Measurements from ENCODE around the gene SPAG16. TPM values are rescaled to one million over a fixed set of nuclear protein-coding genes. Genes with fewer than 3 reads are reported as not detected.
"Not testable (repeated sequence)": the region's sequence is repeated elsewhere in the genome, so short reads cannot be mapped to it uniquely, and the experiment has no call there.

Gene SPAG16
- total RNA-seq, 1 donor from 2014 or later, result 60.7 TPM

- peak; percentile 5 for DNase-seq (ENCODE audit: low read depth)
Measured at GRCh38 chr2:213691351-213691750, 407.1 kb downstream of the SPAG16 start.

GRCh38 chr2:213696442-213696841 lies 412.2 kb downstream of the SPAG16 start:
- no peak for DNase-seq (ENCODE audit: low read depth)

DNA sequence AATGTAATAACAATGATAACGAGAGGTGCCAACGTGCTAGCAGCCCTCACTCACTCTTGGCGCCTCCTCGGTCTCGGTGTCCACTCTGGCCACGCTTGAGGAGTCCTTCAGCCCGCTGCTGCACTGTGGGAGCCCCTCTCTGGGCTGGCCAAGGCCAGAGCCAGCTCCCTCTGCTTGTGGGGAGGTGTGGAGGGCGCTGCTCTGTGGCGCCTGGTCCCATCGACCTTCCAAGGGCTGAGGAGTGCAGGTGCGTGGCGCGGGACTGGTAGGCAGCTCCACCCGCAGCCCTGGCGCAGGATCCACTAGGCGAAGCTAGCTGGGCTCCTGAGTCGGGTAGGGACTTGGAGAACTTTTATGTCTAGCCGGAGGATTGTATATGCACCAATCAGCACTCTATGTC lies 417.1 kb downstream of the SPAG16 start:
- not testable (repeated sequence) for DNase-seq (ENCODE audit: low read depth)

- DNase-seq (ENCODE audit: low read depth), result no peak
Measured at GRCh38 chr2:213703406-213704098, 419.3 kb downstream of the SPAG16 start.

DNA sequence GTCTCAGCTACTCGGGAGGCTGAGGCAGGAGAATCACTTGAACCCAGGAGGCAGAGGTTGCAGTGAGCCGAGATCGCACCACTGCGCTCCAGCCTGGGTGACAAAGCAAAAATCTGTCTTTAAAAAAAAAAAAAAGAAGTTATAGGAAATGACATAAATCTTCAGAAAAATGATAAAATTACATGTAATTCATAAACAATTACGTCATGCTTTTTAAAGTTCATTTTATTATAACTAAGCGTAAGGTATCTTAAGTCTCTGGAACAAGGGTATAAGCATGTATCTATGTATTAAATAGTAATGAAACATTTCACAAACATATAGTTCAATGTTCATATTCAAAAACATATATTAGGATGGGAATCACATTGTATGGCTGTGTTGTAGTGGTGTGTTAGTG lies 425.9 kb downstream of the SPAG16 start:
- no peak for DNase-seq (ENCODE audit: low read depth)

GRCh38 chr2:213718411-213718810 lies 434.1 kb downstream of the SPAG16 start:
- not testable (repeated sequence) for DNase-seq (ENCODE audit: low read depth)

DNA sequence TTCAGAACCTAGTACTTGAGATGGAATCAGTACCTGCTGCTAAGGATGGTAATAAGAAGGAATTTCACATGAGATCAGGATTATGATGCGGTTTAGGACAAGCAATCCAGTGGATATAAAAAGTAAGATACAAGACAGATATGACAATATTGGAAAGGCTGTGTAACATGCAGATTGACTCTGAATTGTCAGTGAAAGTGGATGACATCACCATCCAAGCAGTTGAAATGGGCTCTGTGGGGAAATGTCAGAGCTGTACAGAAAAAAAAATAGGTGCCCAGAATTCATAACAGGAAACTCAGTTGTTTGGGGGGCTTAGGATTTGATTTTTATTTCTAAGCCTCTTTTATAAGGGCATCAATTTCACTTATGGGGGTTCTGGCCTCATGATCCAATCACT lies 438.3 kb downstream of the SPAG16 start:
- no peak for DNase-seq (ENCODE audit: low read depth)

DNA sequence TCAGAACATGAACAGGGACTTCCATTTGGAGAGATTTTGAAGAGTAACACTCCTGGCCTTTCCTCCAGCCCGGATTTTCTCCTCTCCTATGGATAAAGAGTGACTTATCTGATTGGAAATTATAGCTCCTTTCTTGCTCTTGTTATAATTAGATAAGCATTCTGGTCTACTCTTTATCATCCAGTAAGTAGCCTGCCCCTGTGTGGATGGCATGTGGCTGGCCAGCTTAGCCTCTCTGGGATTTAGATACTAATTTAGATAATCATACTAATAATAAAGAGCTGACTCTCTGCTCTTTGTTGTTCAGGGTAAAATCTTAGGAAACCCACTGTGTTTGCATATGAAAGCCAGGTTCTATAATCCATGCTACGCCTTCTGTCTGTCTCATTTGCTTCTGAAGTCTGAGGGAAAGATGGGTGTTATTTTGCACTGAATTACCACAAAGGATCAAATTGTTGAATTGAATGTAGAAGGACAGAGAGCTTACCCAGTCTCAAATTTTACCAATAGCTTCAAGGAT lies 438.8 kb downstream of the SPAG16 start:
- no peak for DNase-seq (ENCODE audit: low read depth)

GRCh38 chr2:213723707-213724106 lies 439.4 kb downstream of the SPAG16 start:
- no peak for DNase-seq (ENCODE audit: low read depth)

- no peak for DNase-seq (ENCODE audit: low read depth)
Measured at GRCh38 chr2:213726101-213726500, 441.8 kb downstream of the SPAG16 start.

DNA sequence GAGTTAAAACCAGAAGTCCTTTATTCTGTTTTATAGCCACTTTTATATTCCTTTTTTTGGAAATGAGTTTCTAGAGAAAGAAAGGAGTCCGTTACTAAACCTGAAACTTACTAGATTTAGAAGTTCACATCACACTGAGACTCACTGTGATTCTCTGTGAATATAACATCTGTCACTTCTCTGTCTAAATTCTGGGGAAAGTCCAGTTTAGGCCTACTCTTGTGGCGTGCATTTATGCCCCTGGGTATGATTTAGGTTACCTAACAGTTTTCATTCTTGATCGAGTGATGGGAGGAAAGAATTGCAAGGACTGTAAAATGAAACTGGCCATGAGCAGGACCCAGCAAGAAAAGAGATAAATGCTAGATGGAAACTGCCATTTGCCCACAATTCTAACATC lies 449.6 kb downstream of the SPAG16 start:
- DNase-seq (ENCODE audit: low read depth), result no peak

DNA sequence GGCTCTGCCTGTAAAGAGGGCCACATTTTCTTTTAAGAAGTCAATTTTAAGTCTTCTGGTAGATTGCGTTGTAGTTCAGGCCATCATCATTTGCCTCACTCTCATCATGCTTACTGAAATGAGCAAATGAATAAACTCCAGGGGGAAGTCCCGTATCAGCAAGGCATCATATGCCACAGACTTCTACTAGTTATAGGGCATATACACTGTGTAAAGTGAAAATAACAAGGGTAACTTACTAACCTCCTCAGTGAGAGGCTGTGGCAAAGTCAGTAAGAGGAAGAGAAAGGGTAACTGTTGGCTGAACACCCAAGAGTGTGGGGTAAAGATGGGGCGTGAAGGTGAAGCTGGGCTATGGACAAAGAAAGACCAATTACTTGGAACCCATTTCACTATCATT lies 456.2 kb downstream of the SPAG16 start:
- DNase-seq (ENCODE audit: low read depth), result no peak

DNA sequence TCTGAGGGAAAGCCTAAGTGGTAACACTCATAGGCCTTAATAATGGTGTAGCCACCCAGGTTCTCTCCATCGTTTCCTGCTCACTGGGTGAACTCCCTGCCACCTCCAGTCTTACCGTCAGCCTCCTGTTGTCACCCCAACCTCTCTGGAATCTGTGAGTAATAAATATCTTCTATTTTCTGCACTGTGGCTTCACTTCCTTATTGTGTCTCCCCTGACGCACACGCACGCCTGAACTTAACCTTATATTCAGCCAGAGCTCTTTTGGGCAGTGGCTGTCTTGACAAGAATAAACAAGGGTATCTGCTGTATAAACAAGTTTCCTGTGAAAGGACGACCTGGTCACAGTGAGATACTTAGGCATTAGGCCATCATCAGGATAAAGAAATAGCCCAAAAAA lies 467.2 kb downstream of the SPAG16 start:
- DNase-seq (ENCODE audit: low read depth), result no peak

GRCh38 chr2:213752575-213752974 lies 468.3 kb downstream of the SPAG16 start:
- DNase-seq (ENCODE audit: low read depth), result no peak

- DNase-seq (ENCODE audit: low read depth), result no peak
Measured at GRCh38 chr2:213757525-213757924, 473.3 kb downstream of the SPAG16 start.

DNA sequence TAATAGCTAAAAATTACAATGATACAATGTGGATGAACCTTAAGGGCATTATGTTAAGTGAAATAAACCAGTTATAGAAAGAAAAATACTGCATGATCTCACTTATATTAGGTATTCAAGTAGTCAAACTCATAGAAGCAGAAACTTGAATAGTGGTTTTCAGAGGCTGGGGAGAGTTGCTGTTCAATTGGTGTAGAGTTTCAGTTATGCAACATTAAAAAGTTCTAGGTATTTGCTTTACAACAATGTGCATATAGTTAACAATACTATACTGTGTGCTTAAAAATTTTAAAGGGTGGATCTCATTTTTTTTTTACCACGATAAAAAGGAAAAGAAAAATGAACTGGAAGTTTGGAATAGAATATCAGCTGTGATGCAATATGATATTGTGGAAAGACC lies 479.1 kb downstream of the SPAG16 start:
- no peak for DNase-seq (ENCODE audit: low read depth)

DNA sequence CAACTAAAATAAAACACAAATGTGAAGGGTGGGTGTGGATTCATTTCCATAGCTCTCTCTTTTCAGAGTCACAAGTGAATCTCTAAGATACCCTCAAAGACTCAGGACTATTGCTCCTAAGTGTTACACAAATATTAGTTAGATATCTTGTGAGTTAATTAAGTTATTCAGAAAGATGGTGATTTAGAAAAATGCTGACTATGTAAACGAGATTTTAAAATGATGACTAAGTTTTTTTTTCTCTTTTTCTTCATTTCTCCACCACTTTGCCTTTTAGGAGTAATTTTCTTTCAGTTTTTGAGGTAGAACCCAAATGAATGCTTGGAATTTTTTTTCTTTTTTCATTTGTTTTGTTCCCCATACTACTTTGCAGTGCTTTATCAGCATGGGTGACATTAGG lies 479.7 kb downstream of the SPAG16 start:
- DNase-seq (ENCODE audit: low read depth), result no peak

DNA sequence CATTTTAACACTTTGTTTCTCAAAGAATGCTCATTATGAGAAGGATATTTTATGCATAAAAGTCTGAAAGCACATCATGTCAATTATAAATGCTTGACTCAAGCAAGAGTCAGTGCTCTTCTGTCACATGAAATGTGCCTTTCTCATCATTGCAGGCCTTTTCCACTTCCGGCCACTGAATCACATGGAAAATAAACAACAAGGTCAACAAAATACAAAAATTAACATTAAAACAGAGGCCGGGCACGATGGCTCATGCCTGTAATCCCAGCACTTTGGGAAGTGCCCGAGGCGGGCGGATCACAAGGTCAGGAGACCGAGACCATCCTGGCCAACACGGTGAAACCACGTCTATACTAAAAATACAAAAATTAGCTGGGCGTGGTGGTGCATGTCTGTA lies 480.6 kb downstream of the SPAG16 start:
- DNase-seq (ENCODE audit: low read depth), result no peak

DNA sequence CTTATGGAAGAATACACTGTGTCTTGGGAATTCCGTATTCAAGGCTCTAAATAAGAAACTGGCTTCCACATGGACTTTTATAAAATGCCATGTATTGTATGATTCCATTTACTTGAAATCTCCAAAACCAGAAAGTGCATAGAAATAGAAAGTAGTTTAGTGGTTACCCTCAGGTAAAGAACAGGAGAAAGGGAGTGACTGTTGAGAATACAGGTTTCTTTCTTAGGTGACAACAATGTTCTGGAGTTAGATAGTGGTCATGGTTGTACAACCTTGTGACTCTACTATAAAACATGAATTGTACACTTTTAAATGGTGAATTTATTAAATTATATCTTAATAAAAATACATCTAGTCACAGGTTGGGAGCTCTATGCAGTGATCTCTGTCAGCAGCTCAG lies 481.8 kb downstream of the SPAG16 start:
- no peak for DNase-seq (ENCODE audit: low read depth)

DNA sequence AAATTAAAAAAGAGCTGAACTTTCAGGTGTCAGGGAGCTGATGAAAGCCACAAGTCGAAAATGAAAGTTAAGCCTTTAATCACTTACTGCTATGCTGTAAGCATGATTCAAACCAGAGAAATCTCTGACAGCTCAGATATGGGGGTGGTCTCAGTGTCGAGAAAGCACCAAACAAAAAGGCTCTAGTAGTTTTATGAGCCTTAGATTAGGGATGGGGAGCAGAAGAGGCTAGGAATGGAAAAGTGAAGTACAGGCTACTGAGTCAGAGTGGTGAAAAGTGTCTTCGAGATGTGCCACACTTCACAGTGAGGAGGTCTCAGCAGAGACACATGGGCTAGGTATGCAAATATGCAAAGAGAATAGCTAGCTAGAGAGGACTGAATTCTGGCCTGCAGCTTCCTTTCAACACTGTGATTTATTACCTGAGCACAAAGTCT lies 482.2 kb downstream of the SPAG16 start:
- peak; percentile 34 for DNase-seq (ENCODE audit: low read depth)

- DNase-seq (ENCODE audit: low read depth), result no peak
Measured at GRCh38 chr2:213787869-213788268, 503.6 kb downstream of the SPAG16 start.

GRCh38 chr2:213789940-213790339 lies 505.7 kb downstream of the SPAG16 start:
- DNase-seq (ENCODE audit: low read depth), result no peak

GRCh38 chr2:213792045-213792444 lies 507.8 kb downstream of the SPAG16 start:
- no peak for DNase-seq (ENCODE audit: low read depth)

GRCh38 chr2:213806125-213806726 lies 522.0 kb downstream of the SPAG16 start:
- DNase-seq (ENCODE audit: low read depth), result peak; percentile 19
